Activated T-cell treated with anti-CD3 and anti-CD28 coated beads, Interleukin-2, amount 50 U/mL, for 4 hours (primary cell): ENCODE data around the gene EIF4E2. TPM values are rescaled to one million over a fixed set of nuclear protein-coding genes. Genes with fewer than 3 reads are reported as not detected.
A peak's percentile ranks its signal among the peaks of the same experiment; 100 is the strongest.
"Not testable (repeated sequence)": the region's sequence is repeated elsewhere in the genome, so short reads cannot be mapped to it uniquely, and the experiment has no call there.

ENCODE experiments used
- ATAC-seq, 2 donors: fragments of 200-7000 bp; cut with Tn5 transposase; one replicate each; pipeline ENCODE4 v1.10.0; 2021
- DNase-seq: peaks from one replicate; pipeline ENCODE4 v3.0.0-alpha.2; 2020
- H3K27me3 Mint-ChIP-seq: one replicate; pipeline ENCODE4 v1.8.0; 2021; ENCODE audit warnings: low read depth, mixed read lengths
- H3K36me3 Mint-ChIP-seq: one replicate; pipeline ENCODE4 v1.8.0; 2022; ENCODE audit warnings: mixed read lengths; ENCODE audit not compliant: insufficient read depth
- H3K4me1 Mint-ChIP-seq: one replicate; pipeline ENCODE4 v1.8.0; 2021; ENCODE audit warnings: low read depth, mixed read lengths
- H3K4me3 Mint-ChIP-seq: one replicate; pipeline ENCODE4 v1.8.0; 2021; ENCODE audit warnings: mild to moderate bottlenecking, moderate library complexity, mixed read lengths
- H3K9me3 Mint-ChIP-seq: one replicate; pipeline ENCODE4 v1.8.0; 2021; ENCODE audit warnings: mixed read lengths
- total RNA-seq, 3 donors: library from RNA; stranded (reverse); gene quantifications; one replicate each; pipeline ENCODE4 v1.2.1, GENCODE V29; 2021

Gene EIF4E2
- total RNA-seq, 3 donors from 2014 or later: 67.8 to 77.2 (median 76.9) TPM

- DNase-seq: no peak
- peaks cover 77% of the 10 kb centered on the region for H3K4me1 Mint-ChIP-seq
- no peak for ATAC-seq
- peaks cover 5% of the 10 kb centered on the region for H3K9me3 Mint-ChIP-seq
- H3K36me3 Mint-ChIP-seq: peaks cover 36% of the 10 kb centered on the region
- no peaks in the 10 kb centered on the region for H3K27me3 Mint-ChIP-seq
- peak overlapping the region; percentile 99 for H3K4me3 Mint-ChIP-seq
Measured at GRCh38 chr2:232551250-232551638, 755 bp downstream of the EIF4E2 start.

- Mint-ChIP-seq H3K9me3 (peaks cover 5% of the 10 kb centered on the region), H3K27me3 (no peaks in the 10 kb centered on the region), H3K4me3 (peak overlapping the region; percentile 99), H3K4me1 (peaks cover 77% of the 10 kb centered on the region), H3K36me3 (peaks cover 39% of the 10 kb centered on the region)
- ATAC-seq (no peak), DNase-seq (no peak)
Measured at GRCh38 chr2:232551776-232552175, 1.3 kb downstream of the EIF4E2 start.

DNA sequence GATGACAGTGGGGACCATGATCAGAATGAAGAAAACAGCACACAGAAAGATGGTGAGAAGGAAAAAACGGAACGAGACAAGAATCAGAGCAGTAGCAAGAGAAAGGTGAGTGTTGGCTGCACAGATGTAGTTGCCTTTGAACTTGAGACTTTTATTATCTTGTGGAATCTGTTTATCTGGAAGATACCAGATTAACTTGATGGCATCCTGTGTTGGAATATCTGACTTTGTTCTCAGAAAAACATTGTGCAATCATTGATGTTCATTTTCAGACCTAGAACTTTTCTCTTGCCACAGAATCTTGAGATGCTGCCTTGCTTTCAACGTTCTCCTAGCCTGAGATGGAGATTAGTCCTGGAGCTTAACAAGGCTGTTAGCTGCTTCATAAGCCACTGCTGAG is 5.9 kb downstream of the EIF4E2 start:
- Mint-ChIP-seq H3K4me1 (peaks cover 48% of the 10 kb centered on the region), H3K36me3 (peaks cover 49% of the 10 kb centered on the region), H3K27me3 (no peaks in the 10 kb centered on the region), H3K9me3 (no peaks in the 10 kb centered on the region), H3K4me3 (no peak overlapping the region)
- ATAC-seq (no peak), DNase-seq (no peak)

DNA sequence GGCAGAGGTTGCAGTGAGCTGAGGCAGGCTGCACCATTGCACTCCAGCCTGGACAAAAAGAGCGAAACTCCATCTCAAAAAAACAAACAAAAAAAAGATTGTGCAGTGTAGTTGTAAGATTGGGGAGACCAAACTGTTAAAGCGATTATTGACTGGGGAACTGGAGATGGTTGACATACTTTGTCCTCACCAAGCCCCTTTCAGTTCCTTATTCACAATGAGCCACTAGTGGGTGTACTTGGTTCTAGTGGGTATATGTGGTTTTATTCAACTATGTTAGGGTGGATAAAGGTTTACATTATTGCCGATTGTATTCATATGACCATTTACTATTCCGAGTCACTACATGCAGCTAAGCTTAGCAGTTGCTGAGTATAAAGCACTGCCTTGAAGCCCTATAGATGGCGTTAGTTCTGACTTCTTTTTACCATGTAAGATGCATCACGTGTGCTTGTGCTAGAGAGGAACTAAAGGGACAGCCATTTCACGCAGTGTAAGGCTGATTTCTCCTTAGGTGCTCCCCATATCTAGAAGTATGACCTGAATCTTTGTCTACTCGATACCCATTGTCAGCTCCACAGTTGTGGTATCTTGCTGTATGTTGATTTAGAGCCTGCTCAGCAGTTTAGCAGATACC is 12.1 kb downstream of the EIF4E2 start:
- Mint-ChIP-seq H3K4me1 (no peaks in the 10 kb centered on the region), H3K27me3 (no peaks in the 10 kb centered on the region), H3K36me3 (peaks cover 48% of the 10 kb centered on the region), H3K4me3 (no peak overlapping the region), H3K9me3 (no peaks in the 10 kb centered on the region)
- ATAC-seq (no peak), DNase-seq (no peak)

- ATAC-seq (peak in 1 of 2 donors; percentile 37), DNase-seq (no peak)
- Mint-ChIP-seq H3K9me3 (no peaks in the 10 kb centered on the region), H3K27me3 (no peaks in the 10 kb centered on the region), H3K4me3 (no peak overlapping the region), H3K4me1 (no peaks in the 10 kb centered on the region), H3K36me3 (peaks cover 51% of the 10 kb centered on the region)
Measured at GRCh38 chr2:232563580-232563979, 13.1 kb downstream of the EIF4E2 start.

- no peak overlapping the region for H3K4me3 Mint-ChIP-seq
- peaks cover 53% of the 10 kb centered on the region for H3K36me3 Mint-ChIP-seq
- H3K9me3 Mint-ChIP-seq: no peaks in the 10 kb centered on the region
Measured at GRCh38 chr2:232567721-232568120, 17.2 kb downstream of the EIF4E2 start.

DNA sequence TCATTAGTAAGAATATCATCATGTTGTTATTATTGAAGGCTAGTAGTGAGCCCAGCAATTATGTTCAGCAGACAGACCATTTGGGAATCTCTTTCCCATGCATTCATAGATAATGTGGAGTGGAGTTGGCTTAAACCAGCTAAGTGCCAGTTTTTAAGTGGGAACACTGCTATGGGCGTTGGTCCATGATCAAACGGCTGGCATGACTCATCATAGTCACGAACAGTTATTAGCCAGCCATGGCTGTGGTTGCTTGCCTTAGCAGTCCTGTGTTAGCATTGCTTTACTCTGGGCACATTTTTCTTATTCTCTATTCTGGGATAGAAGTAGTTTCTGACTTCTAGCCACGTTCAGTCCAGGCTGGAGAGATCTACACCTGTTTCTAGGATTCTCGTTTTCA is 17.7 kb downstream of the EIF4E2 start:
- Mint-ChIP-seq H3K36me3 (peaks cover 52% of the 10 kb centered on the region), H3K4me3 (no peak overlapping the region), H3K4me1 (no peaks in the 10 kb centered on the region), H3K27me3 (no peaks in the 10 kb centered on the region), H3K9me3 (no peaks in the 10 kb centered on the region)
- ATAC-seq: no peak
- no peak for DNase-seq

More at GRCh38 chr2:232567721-232568120, 17.2 kb downstream of the EIF4E2 start:
- DNase-seq (no peak), ATAC-seq (no peak)
- Mint-ChIP-seq H3K27me3 (no peaks in the 10 kb centered on the region), H3K4me1 (no peaks in the 10 kb centered on the region)

DNA sequence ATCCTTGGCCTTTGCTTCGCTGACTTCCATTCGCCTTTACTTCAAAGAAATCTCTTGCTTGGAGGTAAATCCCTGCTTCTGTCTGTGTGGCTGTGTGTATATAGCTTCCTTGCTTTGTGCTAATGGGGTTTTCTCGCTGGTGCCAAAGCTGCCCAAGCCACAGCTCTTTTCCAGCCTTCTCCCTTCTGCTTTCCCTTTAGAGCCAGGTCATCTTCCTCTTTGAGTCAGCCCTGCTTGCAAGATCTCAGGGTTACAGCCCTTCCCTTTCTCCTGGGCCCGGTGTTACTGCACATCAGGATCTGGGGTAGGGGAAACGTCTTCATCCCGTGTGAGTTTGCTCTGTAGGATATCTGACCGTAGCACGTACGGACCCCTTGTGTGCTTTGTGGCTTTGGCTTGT is 19.1 kb downstream of the EIF4E2 start:
- no peaks in the 10 kb centered on the region for H3K27me3 Mint-ChIP-seq
- peaks cover 46% of the 10 kb centered on the region for H3K36me3 Mint-ChIP-seq
- no peak for ATAC-seq
- H3K9me3 Mint-ChIP-seq: no peaks in the 10 kb centered on the region
- H3K4me1 Mint-ChIP-seq: no peaks in the 10 kb centered on the region
- no peak for DNase-seq
- no peak overlapping the region for H3K4me3 Mint-ChIP-seq

GRCh38 chr2:232570481-232570880 is 20.0 kb downstream of the EIF4E2 start:
- H3K4me1 Mint-ChIP-seq, H3K9me3 Mint-ChIP-seq, H3K27me3 Mint-ChIP-seq, H3K4me3 Mint-ChIP-seq, DNase-seq, ATAC-seq: not testable (repeated sequence)
- H3K36me3 Mint-ChIP-seq: peaks cover 44% of the 10 kb centered on the region

DNA sequence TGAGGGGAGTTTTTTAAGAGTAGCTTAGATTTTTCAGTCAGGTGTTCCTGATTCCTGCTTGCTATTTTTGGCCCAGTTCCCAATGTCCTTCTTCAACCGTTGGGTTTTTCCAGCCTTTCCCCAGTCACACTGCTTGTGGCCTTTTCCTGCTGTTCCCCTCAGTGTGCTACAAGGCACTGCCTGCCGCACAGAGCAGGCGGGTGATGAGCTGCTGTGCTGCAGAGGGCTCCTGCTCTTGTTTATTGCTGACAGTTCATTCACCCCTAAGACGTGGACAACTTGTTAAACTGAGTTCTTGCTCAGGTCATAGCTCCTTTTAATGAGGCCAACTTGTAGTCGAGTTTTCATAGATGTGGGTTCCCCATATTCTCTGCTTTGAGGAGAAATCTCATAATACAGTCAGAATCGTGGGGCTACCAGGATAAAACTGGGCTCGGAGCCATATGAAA is 20.6 kb downstream of the EIF4E2 start:
- Mint-ChIP-seq H3K4me1 (no peaks in the 10 kb centered on the region), H3K36me3 (peaks cover 42% of the 10 kb centered on the region), H3K9me3 (no peaks in the 10 kb centered on the region), H3K4me3 (no peak overlapping the region), H3K27me3 (no peaks in the 10 kb centered on the region)
- ATAC-seq (no peak), DNase-seq (no peak)

- Mint-ChIP-seq H3K36me3 (peaks cover 39% of the 10 kb centered on the region), H3K4me1 (no peaks in the 10 kb centered on the region), H3K9me3 (no peaks in the 10 kb centered on the region), H3K27me3 (no peaks in the 10 kb centered on the region), H3K4me3 (no peak overlapping the region)
- ATAC-seq (no peak), DNase-seq (no peak)
Measured at GRCh38 chr2:232573042-232573441, 22.6 kb downstream of the EIF4E2 start.

DNA sequence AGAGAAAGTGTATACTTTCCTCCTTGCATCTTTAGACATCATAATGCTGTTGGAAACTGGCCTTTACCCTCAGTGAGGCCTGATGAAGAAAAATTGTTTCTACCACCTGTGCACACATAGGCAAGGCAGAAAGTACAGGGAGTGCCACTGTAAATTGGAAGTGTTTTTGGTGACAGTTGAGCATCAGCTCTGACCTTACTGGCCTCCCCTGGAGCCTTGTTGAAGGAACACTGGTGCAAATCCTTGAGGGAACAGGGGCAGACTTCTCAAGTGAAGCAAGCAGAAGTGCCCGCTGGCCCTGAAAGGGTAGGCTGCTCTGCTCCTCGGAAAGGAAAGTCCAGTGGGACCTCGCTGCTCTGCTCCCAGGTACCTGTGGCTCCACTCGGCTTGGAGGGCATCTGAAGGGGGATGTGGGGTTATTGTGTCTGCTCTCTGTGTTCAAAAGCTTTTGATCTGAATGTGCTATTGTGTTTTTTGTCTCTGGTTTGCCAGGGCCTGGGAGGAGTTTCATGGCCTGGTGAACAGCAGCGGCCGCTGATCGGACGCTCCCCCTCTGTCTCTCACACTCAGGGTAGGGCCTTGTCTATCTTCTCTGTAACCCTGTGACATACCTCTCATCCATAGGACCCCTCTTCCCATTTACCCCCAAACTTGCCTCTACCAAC is 23.4 kb downstream of the EIF4E2 start:
- ATAC-seq (no peak), DNase-seq (no peak)
- Mint-ChIP-seq H3K4me1 (no peaks in the 10 kb centered on the region), H3K9me3 (no peaks in the 10 kb centered on the region), H3K27me3 (no peaks in the 10 kb centered on the region), H3K4me3 (no peak overlapping the region), H3K36me3 (peaks cover 32% of the 10 kb centered on the region)

DNA sequence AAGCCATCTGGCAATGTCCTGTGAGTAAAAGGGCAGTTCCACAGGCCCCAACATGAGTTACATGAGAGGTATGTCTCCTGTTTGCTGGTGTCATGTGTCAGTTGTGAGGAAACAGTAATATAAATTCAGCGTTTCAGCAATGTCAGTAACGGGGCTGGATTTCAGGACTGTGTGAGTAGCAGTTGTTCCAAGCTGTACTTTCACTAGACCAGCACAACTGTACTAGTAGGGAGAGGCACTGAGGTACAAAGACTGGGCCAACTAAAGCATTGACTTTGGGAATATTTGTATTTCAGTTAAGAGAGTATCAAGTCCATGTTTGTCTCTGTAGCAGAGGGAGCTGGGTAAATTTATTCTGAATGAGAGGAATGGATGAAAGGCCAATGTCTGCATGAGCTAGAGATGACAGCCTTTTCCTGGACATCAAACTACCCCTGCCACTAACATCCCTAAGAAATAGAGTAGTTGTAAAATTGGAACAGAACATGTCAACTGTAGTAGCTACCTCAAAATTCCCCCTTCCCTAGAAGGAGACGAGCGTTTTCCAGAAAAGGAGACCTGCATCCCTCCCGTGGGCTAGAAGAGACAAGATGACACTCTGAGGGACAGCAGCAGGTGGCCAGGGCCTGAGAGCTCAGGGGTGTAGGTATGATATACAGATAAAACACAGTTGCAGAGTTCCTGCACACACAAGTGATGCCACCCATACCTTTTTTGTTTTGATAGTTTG is 24.4 kb downstream of the EIF4E2 start:
- peaks cover 26% of the 10 kb centered on the region for H3K36me3 Mint-ChIP-seq

DNA sequence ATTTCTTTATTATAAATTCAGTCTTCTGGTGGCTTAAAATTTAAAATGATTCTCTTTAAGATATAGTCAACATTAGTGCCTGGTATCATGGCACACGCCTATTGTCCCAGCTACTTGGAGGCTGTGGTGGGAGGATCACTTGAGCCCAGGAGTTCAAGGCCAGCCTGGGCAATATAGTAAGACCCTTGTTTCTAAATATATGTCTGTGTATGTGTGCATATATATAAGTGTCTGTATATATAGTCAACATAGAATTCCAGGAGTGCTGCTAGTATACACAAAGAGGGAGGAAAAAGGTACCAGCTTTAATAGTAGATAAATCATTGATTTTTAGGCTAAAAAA is 24.9 kb downstream of the EIF4E2 start:
- Mint-ChIP-seq H3K27me3 (no peaks in the 10 kb centered on the region), H3K36me3 (peaks cover 27% of the 10 kb centered on the region), H3K4me1 (no peaks in the 10 kb centered on the region), H3K9me3 (no peaks in the 10 kb centered on the region), H3K4me3 (no peak overlapping the region)
- DNase-seq: no peak
- no peak for ATAC-seq

More for the DNA sequence above, 24.4 kb downstream of the EIF4E2 start:
- DNase-seq (no peak), ATAC-seq (no peak)
- H3K4me3 Mint-ChIP-seq: no peak overlapping the region
- no peaks in the 10 kb centered on the region for H3K9me3 Mint-ChIP-seq
- no peaks in the 10 kb centered on the region for H3K27me3 Mint-ChIP-seq
- H3K4me1 Mint-ChIP-seq: no peaks in the 10 kb centered on the region

DNA sequence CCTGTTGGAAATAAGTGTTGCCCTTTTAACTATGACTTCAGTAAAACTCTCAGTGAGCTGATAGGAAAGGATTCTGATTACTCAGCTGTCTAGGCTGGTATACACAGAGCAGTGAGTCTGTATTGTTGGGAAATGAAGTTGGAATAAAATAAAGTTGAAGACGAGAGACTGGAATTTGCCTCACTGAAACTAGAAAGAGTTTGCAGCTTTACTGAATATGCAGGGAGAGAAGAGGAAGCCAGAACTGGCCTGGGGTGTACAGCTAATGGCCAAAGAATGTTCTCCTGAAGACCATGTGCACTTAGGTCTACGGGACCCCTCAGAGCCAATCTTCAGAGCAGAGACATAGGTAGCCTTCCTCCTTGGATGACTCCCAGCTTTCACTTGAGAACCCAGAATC is 26.5 kb downstream of the EIF4E2 start:
- DNase-seq (no peak), ATAC-seq (no peak)
- peaks cover 38% of the 10 kb centered on the region for H3K36me3 Mint-ChIP-seq
- no peak overlapping the region for H3K4me3 Mint-ChIP-seq
- H3K27me3 Mint-ChIP-seq: no peaks in the 10 kb centered on the region
- no peaks in the 10 kb centered on the region for H3K9me3 Mint-ChIP-seq
- H3K4me1 Mint-ChIP-seq: no peaks in the 10 kb centered on the region
